HG03108 (cell line): ENCODE results near the gene TAS2R31.

ENCODE experiments used
- ATAC-seq: cut with Tn5 transposase; IDR thresholded peaks from one replicate; pipeline ENCODE4 v1.9.1; 2021; ENCODE audit warnings: moderate library complexity; ENCODE audit not compliant: unreplicated experiment

Gene TAS2R31

DNA sequence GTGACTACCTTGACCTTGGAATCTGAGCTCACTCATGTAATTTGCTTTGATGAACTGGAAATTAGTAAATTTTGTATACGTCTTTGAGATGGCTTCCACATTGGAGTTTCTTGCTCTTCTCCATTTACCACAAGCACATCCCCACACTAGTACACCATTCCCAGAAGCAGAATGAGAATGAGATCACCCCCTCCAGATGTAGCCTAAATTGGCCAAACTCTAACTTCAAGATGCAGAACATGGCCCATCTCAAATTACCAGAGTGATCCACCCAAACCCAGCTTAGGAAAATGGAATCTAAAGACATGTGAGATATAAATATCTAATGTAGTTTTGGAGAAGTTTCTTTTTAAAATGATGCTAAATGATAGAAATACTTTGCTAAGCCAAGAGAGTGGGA, 23.6 kb downstream of the TAS2R31 start:
- no peak for ATAC-seq

DNA sequence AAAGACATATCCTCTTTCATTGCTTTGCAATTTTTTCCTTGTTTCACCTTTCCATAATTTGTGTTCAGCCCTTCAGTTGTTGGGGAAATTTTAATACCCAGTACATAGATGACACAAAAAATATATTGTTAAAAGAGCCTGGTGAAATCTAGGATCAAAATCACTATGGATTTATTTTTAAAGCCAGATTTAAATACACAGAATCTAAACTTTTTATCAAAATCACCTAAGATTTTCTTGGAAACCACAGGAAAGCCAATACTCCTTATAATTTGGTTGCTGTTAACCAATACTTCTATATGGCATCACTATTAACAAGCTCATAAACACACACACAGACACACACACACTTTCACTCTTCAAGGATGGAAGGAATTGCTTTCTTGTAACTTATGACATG, 33.0 kb downstream of the TAS2R31 start, which contains the start of gene TAS2R20:
Gene TAS2R20 (minus strand): TSS at position 101 of the 400 bp plus-strand sequence. CDS start 429 bp downstream, outside the sequence.
- no peak for ATAC-seq

DNA sequence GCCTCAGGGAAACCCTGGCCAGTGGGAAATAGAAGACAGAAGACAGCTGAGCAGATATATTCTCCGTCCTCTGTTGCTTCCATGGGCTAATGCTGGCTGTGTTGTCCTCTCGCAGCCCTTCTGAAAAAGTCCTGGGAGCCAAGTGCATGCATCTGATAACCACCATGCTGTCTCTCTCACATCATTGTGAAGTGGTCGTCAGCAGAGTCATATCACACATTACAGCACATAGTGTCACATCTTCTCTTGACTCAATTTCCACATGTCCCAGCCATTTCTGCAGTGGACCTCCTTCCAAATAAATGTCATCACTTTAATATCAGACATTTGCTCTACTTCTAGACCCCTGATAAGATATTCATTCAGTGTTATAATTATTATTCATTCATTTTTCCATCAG, 36.9 kb downstream of the TAS2R31 start:
- no peak for ATAC-seq

DNA sequence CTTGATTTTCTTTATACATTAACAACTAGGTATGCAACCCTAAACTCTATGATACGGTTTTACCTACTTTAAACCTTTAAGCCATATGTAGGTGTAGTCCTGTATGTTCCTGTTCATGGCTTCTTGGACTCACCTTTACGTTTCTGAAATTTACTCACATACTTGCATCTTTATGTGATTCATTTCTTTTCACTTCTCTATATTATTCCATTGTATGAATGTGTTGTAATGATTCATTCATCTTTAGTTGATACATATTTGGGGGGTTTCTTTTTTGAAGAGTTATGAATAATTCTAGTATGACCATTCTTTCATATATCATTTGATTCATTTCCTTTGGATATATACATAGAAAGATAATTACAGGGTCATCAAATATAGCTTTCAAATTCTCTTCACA, 42.1 kb downstream of the TAS2R31 start:
- ATAC-seq = no peak

DNA sequence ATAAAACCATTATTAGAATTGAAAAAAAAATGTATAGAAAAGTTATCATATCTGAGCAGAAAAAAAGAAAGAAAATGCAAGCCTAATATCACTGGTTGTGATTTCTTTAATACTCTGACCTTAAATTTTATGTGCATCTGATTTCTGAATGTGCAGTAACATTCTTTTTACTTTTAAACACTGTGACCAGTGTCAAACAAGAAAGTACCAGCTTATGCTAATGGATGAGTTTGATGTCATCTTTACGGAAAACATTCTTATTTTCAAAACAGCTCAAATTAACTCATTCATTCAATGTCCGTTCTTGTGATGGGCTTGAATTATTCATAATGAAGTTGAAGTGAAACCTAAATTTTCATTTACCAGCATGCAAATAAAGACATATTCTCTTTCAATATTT, 44.4 kb downstream of the TAS2R31 start, which contains the start of gene TAS2R50:
Gene TAS2R50 (minus strand): TSS at position 101 of the 400 bp plus-strand sequence. CDS start 52 bp downstream, at position 49.
- no peak for ATAC-seq

DNA sequence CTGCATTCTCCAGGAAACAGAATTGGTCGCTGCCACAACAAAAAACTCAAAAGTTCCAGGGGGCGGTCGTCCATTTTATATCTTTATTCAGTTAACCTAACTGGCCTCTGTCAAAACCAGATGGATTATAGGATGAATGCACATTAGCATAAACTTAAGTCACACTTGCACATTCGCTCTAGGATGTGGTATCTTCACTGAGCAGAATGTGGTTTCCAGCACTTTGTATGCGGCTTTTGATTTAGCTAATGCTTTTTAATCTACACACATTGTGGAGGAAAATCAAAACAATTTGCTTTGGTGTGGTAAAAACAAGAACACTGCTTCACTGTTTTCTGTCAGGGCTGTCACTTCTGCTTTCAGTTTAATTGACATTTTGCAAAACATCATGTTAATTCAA, 49.0 kb downstream of the TAS2R31 start:
- no peak for ATAC-seq
